Caco-2 (cell line): ENCODE data around the gene FOXJ3. TPM values are rescaled to one million over a fixed set of nuclear protein-coding genes. Genes with fewer than 3 reads are reported as not detected.

ENCODE experiments used
- BruUV-seq: library from RNA; stranded (reverse); fragments of 400-500 nt; replicated peaks from 2 replicates; lab custom pipeline; 2021; lab: Mats Ljungman, UMichigan
- CTCF ChIA-PET: fragments of 300-600 bp; sonication (Branson Sonifier 250); formaldehyde crosslinking; loops from one replicate; lab custom pipeline; 2022; ENCODE audit warnings: antibody characterized with exemption; lab: Charles Lee
- POLR2A ChIA-PET: fragments of 300-600 bp; sonication (Branson Sonifier 250); formaldehyde crosslinking; loops from one replicate; lab custom pipeline; 2022; ENCODE audit warnings: antibody characterized with exemption; lab: Charles Lee
- DNase-seq, 2 experiments: peaks; one replicate each; pipeline versions ENCODE4 v3.0.0 to v3.0.0-alpha.2; 2020 to 2022
- H3K27me3 ChIP-seq: replicated peaks from 2 replicates; pipeline ENCODE4 v1.6.0; 2011; ENCODE audit warnings: low read length; ENCODE audit not compliant: control insufficient read depth, insufficient read depth
- H3K36me3 ChIP-seq: 2 replicates; pipeline ENCODE4 v1.5.1; 2011; ENCODE audit warnings: low read length; ENCODE audit not compliant: control insufficient read depth, insufficient read depth
- H3K4me1 ChIP-seq: fragments of 250-450 bp; sonication (Bioruptor Pico); 2 replicates; pipeline ENCODE4 v1.5.1; 2020; ENCODE audit warnings: mild to moderate bottlenecking
- H3K4me3 ChIP-seq: 2 replicates; pipeline ENCODE4 v1.5.1; 2011; ENCODE audit warnings: low read depth, mild to moderate bottlenecking, control low read depth, low read length
- H3K9me3 ChIP-seq: fragments of 250-450 bp; sonication (Bioruptor Pico); 2 replicates; pipeline ENCODE4 v1.5.1; 2020; ENCODE audit warnings: mild to moderate bottlenecking, moderate library complexity
- H3K27ac Mint-ChIP-seq: one replicate; pipeline ENCODE4 v1.8.0; 2022; ENCODE audit warnings: mixed read lengths; ENCODE audit not compliant: unreplicated experiment
- H3K27me3 Mint-ChIP-seq: one replicate; pipeline ENCODE4 v1.8.0; 2022; ENCODE audit warnings: mixed read lengths; ENCODE audit not compliant: insufficient read depth, unreplicated experiment
- H3K36me3 Mint-ChIP-seq: one replicate; pipeline ENCODE4 v1.8.0; 2022; ENCODE audit warnings: mild to moderate bottlenecking, mixed read lengths; ENCODE audit not compliant: insufficient read depth, unreplicated experiment
- H3K4me1 Mint-ChIP-seq: one replicate; pipeline ENCODE4 v1.8.0; 2022; ENCODE audit warnings: low read depth, mixed read lengths; ENCODE audit not compliant: unreplicated experiment
- H3K4me3 Mint-ChIP-seq: one replicate; pipeline ENCODE4 v1.8.0; 2022; ENCODE audit warnings: mild to moderate bottlenecking, moderate library complexity, mixed read lengths; ENCODE audit not compliant: unreplicated experiment
- H3K9me3 Mint-ChIP-seq: one replicate; pipeline ENCODE4 v1.8.0; 2022; ENCODE audit warnings: mixed read lengths; ENCODE audit not compliant: unreplicated experiment
- CTCF ChIP-seq, 2 experiments: fragments of 200-600 bp in 1 of 2; IDR thresholded peaks; 1 replicate in 1 of 2; 2 replicates in 1 of 2; pipeline versions ENCODE4 v1.5.1 to v1.8.0; 2011 to 2022; ENCODE audit warnings: antibody characterized with exemption in 1 of 2, control low read depth in 1 of 2, inconsistent platforms in 1 of 2, low read depth in 1 of 2, low read length in 1 of 2, mild to moderate bottlenecking in 1 of 2, moderate library complexity in 1 of 2; ENCODE audit not compliant: insufficient read depth in 1 of 2, severe bottlenecking in 1 of 2, unreplicated experiment in 1 of 2
- intact Hi-C: fragments of 100-400 bp; cut with micrococcal nuclease; formaldehyde crosslinking; loops from one replicate; pipeline ENCODE4 v1.10.0; 2022; ENCODE audit not compliant: unreplicated experiment
- total RNA-seq: library from RNA; stranded (reverse); gene quantifications from 2 replicates; pipeline ENCODE4 v1.2.3, GENCODE V29; 2022

The FOXJ3 gene
- total RNA-seq, 1 experiment from 2014 or later = 60.2 TPM

GRCh38 chr1:42163536-42164503, 171.2 kb downstream of the FOXJ3 start:
- Mint-ChIP-seq H3K4me1 (peaks cover 37% of the 10 kb centered on the region), H3K27ac (no peak overlapping the region)
- CTCF ChIA-PET = no interaction called here

GRCh38 chr1:42163114-42163513, 171.9 kb downstream of the FOXJ3 start:
- H3K4me3 Mint-ChIP-seq = no peak overlapping the region
- no TSS peak for BruUV-seq
- H3K9me3 Mint-ChIP-seq = no peaks in the 10 kb centered on the region
- no peaks in the 10 kb centered on the region for H3K36me3 ChIP-seq
- no peaks in the 10 kb centered on the region for H3K27me3 ChIP-seq
- TF ChIP-seq CTCF (IDR thresholded peaks at IDR 0.05; ENCODE audit: insufficient read depth in 1 of 2, low read depth in 1 of 2, low read length in 1 of 2, severe bottlenecking in 1 of 2, unreplicated experiment in 1 of 2) = no peak
- peaks cover 31% of the 10 kb centered on the region for H3K4me1 Mint-ChIP-seq
- H3K4me3 ChIP-seq = no peak overlapping the region
- peaks cover 9% of the 10 kb centered on the region; the same call in 1 of the 2 replicates for H3K9me3 ChIP-seq
- DNase-seq = no peak
- H3K27ac Mint-ChIP-seq = no peak overlapping the region
- CTCF ChIA-PET = no interaction called here
- intact Hi-C loops = no loop called here
- H3K4me1 ChIP-seq = peaks cover 31% of the 10 kb centered on the region
- POLR2A ChIA-PET = no interaction called here
- peaks cover 20% of the 10 kb centered on the region for H3K36me3 Mint-ChIP-seq
- no peaks in the 10 kb centered on the region for H3K27me3 Mint-ChIP-seq

More at GRCh38 chr1:42163536-42164503, 171.2 kb downstream of the FOXJ3 start:
- H3K9me3 Mint-ChIP-seq = no peaks in the 10 kb centered on the region
- Histone ChIP-seq H3K4me3 (no peak overlapping the region; the same call in 1 of the 2 replicates), H3K9me3 (peaks cover 9% of the 10 kb centered on the region; the same call in 1 of the 2 replicates), H3K27me3 (no peaks in the 10 kb centered on the region), H3K4me1 (peaks cover 34% of the 10 kb centered on the region), H3K36me3 (no peaks in the 10 kb centered on the region)
- intact Hi-C loops = loop anchor here (2.0 kb wide), 1 partner anchor 17 kb away; no protein-coding TSS in a partner anchor
- no peaks in the 10 kb centered on the region for H3K27me3 Mint-ChIP-seq
- peak in 1 of 2 experiments; percentile 9 for TF ChIP-seq CTCF (IDR thresholded peaks at IDR 0.05; ENCODE audit: insufficient read depth in 1 of 2, low read depth in 1 of 2, low read length in 1 of 2, severe bottlenecking in 1 of 2, unreplicated experiment in 1 of 2)
- BruUV-seq = TSS peak; percentile 82
- H3K4me3 Mint-ChIP-seq = peak overlapping the region; percentile 60
- POLR2A ChIA-PET = no interaction called here
- no peak for DNase-seq
- peaks cover 25% of the 10 kb centered on the region for H3K36me3 Mint-ChIP-seq

DNA sequence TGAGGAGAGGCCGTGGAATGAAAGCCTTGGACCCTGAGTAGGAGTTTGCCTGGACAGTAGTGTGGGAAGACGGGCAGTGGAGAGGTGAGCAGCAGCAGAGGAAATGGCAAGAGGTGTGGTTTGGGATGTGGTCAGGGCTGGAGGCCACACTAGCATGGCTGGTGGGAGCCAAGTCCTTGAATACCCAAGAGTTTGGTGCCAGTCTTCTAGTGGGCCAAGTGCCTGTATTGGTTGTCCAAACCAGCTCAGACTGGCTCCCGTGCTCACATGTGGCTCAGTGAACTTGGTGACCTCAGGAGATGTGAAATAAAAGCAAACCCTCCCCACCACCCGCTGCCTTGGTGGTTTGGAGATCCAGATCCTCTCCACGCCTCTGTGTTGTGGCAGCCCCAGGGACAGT, 172.9 kb downstream of the FOXJ3 start:
- Histone ChIP-seq H3K36me3 (no peaks in the 10 kb centered on the region), H3K9me3 (peaks cover 9% of the 10 kb centered on the region; the same call in 1 of the 2 replicates), H3K27me3 (no peaks in the 10 kb centered on the region), H3K4me3 (no peak overlapping the region), H3K4me1 (peaks cover 26% of the 10 kb centered on the region)
- peaks cover 25% of the 10 kb centered on the region for H3K4me1 Mint-ChIP-seq
- no peaks in the 10 kb centered on the region for H3K9me3 Mint-ChIP-seq
- H3K36me3 Mint-ChIP-seq = peaks cover 17% of the 10 kb centered on the region
- no peak overlapping the region for H3K27ac Mint-ChIP-seq
- intact Hi-C loops = no loop called here
- H3K4me3 Mint-ChIP-seq = no peak overlapping the region
- ChIA-PET POLR2A (no interaction called here), CTCF (interaction anchor here (0.6 kb wide), 1 partner anchor 563 kb away, joined by 3 read pairs; no protein-coding TSS in a partner anchor)
- BruUV-seq = no TSS peak
- no peak for DNase-seq
- no peaks in the 10 kb centered on the region for H3K27me3 Mint-ChIP-seq
- TF ChIP-seq CTCF (IDR thresholded peaks at IDR 0.05; ENCODE audit: insufficient read depth in 1 of 2, low read depth in 1 of 2, low read length in 1 of 2, severe bottlenecking in 1 of 2, unreplicated experiment in 1 of 2) = no peak
